GM12801 (cell line): ENCODE measurements around the gene LENG9.

Experiments used
- CTCF ChIP-seq: IDR thresholded peaks from one replicate; pipeline ENCODE4 v1.5.1; 2011; ENCODE audit warnings: control low read depth; ENCODE audit not compliant: insufficient read length; ENCODE audit errors: extremely low read depth

LENG9 gene

GRCh38 chr19:54418930-54419800 is 44.4 kb downstream of the LENG9 start:
- no peak for TF ChIP-seq CTCF

GRCh38 chr19:54418030-54418929 is 45.3 kb downstream of the LENG9 start:
- no peak for TF ChIP-seq CTCF

GRCh38 chr19:54416695-54417491 is 46.7 kb downstream of the LENG9 start:
- no peak for TF ChIP-seq CTCF

- no peak for TF ChIP-seq CTCF
Observed at GRCh38 chr19:54415901-54416673, 47.5 kb downstream of the LENG9 start.

GRCh38 chr19:54415208-54415900 is 48.2 kb downstream of the LENG9 start, which contains the start of gene TTYH1:
TSS of gene TTYH1 (plus strand) at chr19:54415464. CDS start at chr19:54415553, 89 bp downstream.
- no peak for TF ChIP-seq CTCF

- TF ChIP-seq CTCF: no peak
Observed at GRCh38 chr19:54414156-54414555, 49.4 kb downstream of the LENG9 start.
